GM23248 (cell line): ENCODE data around the gene GFOD1.

Source experiments
- EZH2 ChIP-seq: fragments of 200-600 bp; sonication (generic); IDR thresholded peaks from 2 replicates; pipeline ENCODE4 v1.6.1; 2018; ENCODE audit warnings: antibody characterized with exemption, mild to moderate bottlenecking; ENCODE audit not compliant: insufficient read depth, poor library complexity, severe bottlenecking
- EZH2phosphoT487 ChIP-seq: fragments of 200-600 bp; sonication (generic); IDR thresholded peaks from 2 replicates; pipeline ENCODE4 v1.6.1; 2018; ENCODE audit warnings: antibody characterized with exemption, moderate library complexity, mild to moderate bottlenecking, low read depth; ENCODE audit not compliant: insufficient read depth

DNA sequence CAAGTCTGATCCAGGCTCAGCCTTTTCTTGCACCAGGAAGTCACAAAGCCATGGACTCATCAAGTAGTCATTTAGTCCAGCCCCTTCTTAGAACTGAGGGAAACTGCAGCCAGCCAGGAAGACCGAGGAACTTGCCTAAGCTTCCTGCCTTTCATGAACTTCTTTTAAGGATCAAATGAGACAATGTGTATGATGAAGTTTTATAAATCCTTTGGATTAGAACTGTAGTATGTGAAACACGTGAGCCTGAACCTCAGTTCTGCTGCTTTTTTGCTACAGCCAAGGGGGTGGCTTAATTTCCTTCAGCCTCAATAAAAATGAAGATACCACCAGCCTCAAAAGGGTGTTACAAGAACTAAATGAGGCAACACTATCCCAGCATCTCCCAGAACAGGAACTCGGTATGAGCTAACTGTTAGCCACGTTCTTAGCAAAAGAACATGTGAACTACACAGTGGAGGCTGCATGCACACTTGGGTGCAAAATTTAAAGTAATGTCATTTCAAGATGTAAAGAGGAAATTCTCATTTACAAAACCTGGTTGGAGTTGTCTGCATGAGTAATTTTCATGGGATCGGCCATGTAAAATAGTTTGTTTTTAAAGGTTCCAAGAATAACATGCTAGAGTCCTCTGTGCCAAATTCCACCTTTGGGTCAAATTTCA is 83.0 kb downstream of the GFOD1 start:
- TF ChIP-seq EZH2 (no peak), EZH2phosphoT487 (no peak)
